Activated CD8-positive, alpha-beta memory T cell treated with anti-CD3 and anti-CD28 coated beads, Interleukin-2, amount 10 ng/mL, durations not matched to agents 7 days and 5 days (primary cell): ENCODE data around the gene RPL34. TPM values are rescaled to one million over a fixed set of nuclear protein-coding genes. Genes with fewer than 3 reads are reported as not detected.

Experiments used
- ATAC-seq: fragments of 150-1000 bp; cut with Tn5 transposase; one replicate; pipeline ENCODE4 v1.10.0; 2021; ENCODE audit warnings: moderate library complexity
- CTCF ChIA-PET: fragments of 350-600 bp; sonication (Branson Sonifier 250); formaldehyde crosslinking; loops from one replicate; lab custom pipeline; 2021; ENCODE audit warnings: antibody characterized with exemption; lab: Charles Lee
- DNase-seq: peaks from one replicate; pipeline ENCODE4 v3.0.0-alpha.2; 2020
- H3K27ac Mint-ChIP-seq: one replicate; pipeline ENCODE4 v1.8.0; 2021; ENCODE audit warnings: mild to moderate bottlenecking, mixed read lengths
- H3K27me3 Mint-ChIP-seq: one replicate; pipeline ENCODE4 v1.8.0; 2021; ENCODE audit warnings: mixed read lengths
- H3K36me3 Mint-ChIP-seq: one replicate; pipeline ENCODE4 v1.8.0; 2021; ENCODE audit warnings: mild to moderate bottlenecking, mixed read lengths
- H3K4me1 Mint-ChIP-seq: one replicate; pipeline ENCODE4 v1.8.0; 2021; ENCODE audit warnings: mixed read lengths
- H3K4me3 Mint-ChIP-seq: one replicate; pipeline ENCODE4 v1.8.0; 2021; ENCODE audit warnings: mild to moderate bottlenecking, moderate library complexity, mixed read lengths
- H3K9me3 Mint-ChIP-seq: one replicate; pipeline ENCODE4 v1.8.0; 2022; ENCODE audit warnings: low read depth, mixed read lengths
- total RNA-seq, 2 experiments: library from RNA; stranded (reverse); gene quantifications; one replicate each; pipeline ENCODE4 v1.2.3, GENCODE V29; 2021

RPL34 gene
- total RNA-seq, 2 experiments from 2014 or later = 912 to 994 TPM

- no peaks in the 10 kb centered on the region for H3K4me1 Mint-ChIP-seq
- H3K9me3 Mint-ChIP-seq = no peaks in the 10 kb centered on the region
- ATAC-seq (no peak), DNase-seq (no peak)
- H3K27ac Mint-ChIP-seq = no peak overlapping the region
- H3K4me3 Mint-ChIP-seq = no peak overlapping the region
- H3K27me3 Mint-ChIP-seq = no peaks in the 10 kb centered on the region
- CTCF ChIA-PET = no interaction called here
- peaks cover 12% of the 10 kb centered on the region for H3K36me3 Mint-ChIP-seq
Observed at GRCh38 chr4:108607079-108607815, 13.1 kb upstream of the RPL34 start.

- ATAC-seq (no peak), DNase-seq (no peak)
- Mint-ChIP-seq H3K27ac (no peak overlapping the region), H3K4me1 (no peaks in the 10 kb centered on the region), H3K4me3 (no peak overlapping the region), H3K9me3 (peaks cover 5% of the 10 kb centered on the region), H3K36me3 (peaks cover 21% of the 10 kb centered on the region), H3K27me3 (no peaks in the 10 kb centered on the region)
- CTCF ChIA-PET = no interaction called here
Observed at GRCh38 chr4:108611365-108611764, 9.0 kb upstream of the RPL34 start.

- Mint-ChIP-seq H3K9me3 (peaks cover 5% of the 10 kb centered on the region), H3K36me3 (peaks cover 25% of the 10 kb centered on the region), H3K27me3 (no peaks in the 10 kb centered on the region), H3K27ac (no peak overlapping the region), H3K4me3 (no peak overlapping the region), H3K4me1 (no peaks in the 10 kb centered on the region)
- CTCF ChIA-PET = no interaction called here
- ATAC-seq (no peak), DNase-seq (no peak)
Observed at GRCh38 chr4:108612365-108612764, 8.0 kb upstream of the RPL34 start.

GRCh38 chr4:108619372-108620100 is 840 bp upstream of the RPL34 start:
- H3K9me3 Mint-ChIP-seq = peaks cover 5% of the 10 kb centered on the region
- H3K36me3 Mint-ChIP-seq = peaks cover 58% of the 10 kb centered on the region
- ATAC-seq = peak; percentile 8
- peak; percentile 68 for DNase-seq
- peak overlapping the region; percentile 87 for H3K4me3 Mint-ChIP-seq
- no peaks in the 10 kb centered on the region for H3K27me3 Mint-ChIP-seq
- peak overlapping the region; percentile 84 for H3K27ac Mint-ChIP-seq
- CTCF ChIA-PET = interaction anchor here (0.7 to 1.8 kb wide), 3 partner anchors 9 to 601 kb away, joined by 3 to 4 read pairs (median 3); partner anchors contain the start of gene OSTC
- peaks cover 41% of the 10 kb centered on the region for H3K4me1 Mint-ChIP-seq

GRCh38 chr4:108620933-108621905 is 843 bp downstream of the RPL34 start:
- no peak for ATAC-seq
- peaks cover 63% of the 10 kb centered on the region for H3K36me3 Mint-ChIP-seq
- H3K27ac Mint-ChIP-seq = peak overlapping the region; percentile 84
- H3K4me1 Mint-ChIP-seq = peaks cover 45% of the 10 kb centered on the region
- H3K9me3 Mint-ChIP-seq = peaks cover 2% of the 10 kb centered on the region
- H3K27me3 Mint-ChIP-seq = no peaks in the 10 kb centered on the region
- CTCF ChIA-PET = interaction anchor here (1.4 kb wide), 1 partner anchor 29 kb away, joined by 4 read pairs; the partner anchor contains the start of gene OSTC
- H3K4me3 Mint-ChIP-seq = peak overlapping the region; percentile 87
- DNase-seq = peak; percentile 46

GRCh38 chr4:108622022-108622421 is 1.6 kb downstream of the RPL34 start:
- DNase-seq = no peak
- ATAC-seq = no peak
- no peaks in the 10 kb centered on the region for H3K9me3 Mint-ChIP-seq
- H3K4me3 Mint-ChIP-seq = peak overlapping the region; percentile 87
- H3K27me3 Mint-ChIP-seq = no peaks in the 10 kb centered on the region
- peaks cover 60% of the 10 kb centered on the region for H3K36me3 Mint-ChIP-seq
- CTCF ChIA-PET = no interaction called here
- peak overlapping the region; percentile 49 for H3K27ac Mint-ChIP-seq
- H3K4me1 Mint-ChIP-seq = peaks cover 45% of the 10 kb centered on the region

GRCh38 chr4:108622828-108623227 is 2.5 kb downstream of the RPL34 start:
- H3K36me3 Mint-ChIP-seq = peaks cover 55% of the 10 kb centered on the region
- DNase-seq (no peak), ATAC-seq (no peak)
- peaks cover 45% of the 10 kb centered on the region for H3K4me1 Mint-ChIP-seq
- H3K9me3 Mint-ChIP-seq = no peaks in the 10 kb centered on the region
- peak overlapping the region; percentile 49 for H3K4me3 Mint-ChIP-seq
- H3K27ac Mint-ChIP-seq = peak overlapping the region; percentile 56
- CTCF ChIA-PET = interaction anchor here (1.3 kb wide), 1 partner anchor 27 kb away, joined by 3 read pairs; the partner anchor contains the start of gene OSTC
- no peaks in the 10 kb centered on the region for H3K27me3 Mint-ChIP-seq

GRCh38 chr4:108624263-108625056 is 4.1 kb downstream of the RPL34 start:
- Mint-ChIP-seq H3K9me3 (no peaks in the 10 kb centered on the region), H3K4me1 (peaks cover 36% of the 10 kb centered on the region), H3K36me3 (peaks cover 58% of the 10 kb centered on the region), H3K4me3 (no peak overlapping the region), H3K27ac (peak overlapping the region; percentile 25), H3K27me3 (no peaks in the 10 kb centered on the region)
- CTCF ChIA-PET = interaction anchor here (1.3 kb wide), 1 partner anchor 26 kb away, joined by 3 read pairs; the partner anchor contains the start of gene OSTC
- ATAC-seq = no peak
- no peak for DNase-seq

GRCh38 chr4:108626056-108626455 is 5.7 kb downstream of the RPL34 start:
- Mint-ChIP-seq H3K9me3 (no peaks in the 10 kb centered on the region), H3K27ac (no peak overlapping the region), H3K36me3 (peaks cover 63% of the 10 kb centered on the region), H3K4me1 (peaks cover 31% of the 10 kb centered on the region), H3K27me3 (no peaks in the 10 kb centered on the region), H3K4me3 (no peak overlapping the region)
- DNase-seq (no peak), ATAC-seq (no peak)
- CTCF ChIA-PET = no interaction called here

GRCh38 chr4:108628411-108628810 is 8.0 kb downstream of the RPL34 start:
- DNase-seq (no peak), ATAC-seq (no peak)
- no peak overlapping the region for H3K4me3 Mint-ChIP-seq
- H3K27ac Mint-ChIP-seq = no peak overlapping the region
- CTCF ChIA-PET = interaction anchor here (0.9 kb wide), 1 partner anchor 9 kb away, joined by 4 read pairs; the partner anchor contains the start of gene RPL34
- peaks cover 14% of the 10 kb centered on the region for H3K4me1 Mint-ChIP-seq
- H3K27me3 Mint-ChIP-seq = no peaks in the 10 kb centered on the region
- H3K36me3 Mint-ChIP-seq = peaks cover 59% of the 10 kb centered on the region
- no peaks in the 10 kb centered on the region for H3K9me3 Mint-ChIP-seq

GRCh38 chr4:108635070-108635655 is 14.8 kb downstream of the RPL34 start:
- Mint-ChIP-seq H3K9me3 (no peaks in the 10 kb centered on the region), H3K36me3 (peaks cover 37% of the 10 kb centered on the region), H3K27ac (no peak overlapping the region), H3K4me3 (no peak overlapping the region), H3K4me1 (no peaks in the 10 kb centered on the region), H3K27me3 (no peaks in the 10 kb centered on the region)
- CTCF ChIA-PET = no interaction called here
- no peak for ATAC-seq
- no peak for DNase-seq

- CTCF ChIA-PET = no interaction called here
- DNase-seq (no peak), ATAC-seq (no peak)
- Mint-ChIP-seq H3K36me3 (peaks cover 32% of the 10 kb centered on the region), H3K27me3 (no peaks in the 10 kb centered on the region), H3K27ac (no peak overlapping the region), H3K4me1 (no peaks in the 10 kb centered on the region), H3K4me3 (no peak overlapping the region), H3K9me3 (no peaks in the 10 kb centered on the region)
Observed at GRCh38 chr4:108636246-108636645, 15.9 kb downstream of the RPL34 start.
